Thyroid gland (tissue), 4 donors: ENCODE results near the gene ATP6V0D1. TPM values are rescaled to one million over a fixed set of nuclear protein-coding genes. Genes with fewer than 3 reads are reported as not detected.

Experiments used
- DNase-seq, 2 donors: peaks; one replicate each; pipeline ENCODE4 v3.0.0-alpha.2; 2019
- H3K27ac ChIP-seq, 3 donors: fragments of 200-600 bp; sonication (generic); 1 replicate in 2 of 3; 2 replicates in 1 of 3; pipeline ENCODE4 v1.5.1; 2016 to 2019; ENCODE audit warnings: mild to moderate bottlenecking in 1 of 3, moderate library complexity in 1 of 3
- H3K27me3 ChIP-seq: fragments of 200-600 bp; sonication (generic); one replicate; pipeline ENCODE4 v1.5.1; 2019
- H3K36me3 ChIP-seq, 2 donors: fragments of 200-600 bp; sonication (generic); one replicate each; pipeline ENCODE4 v1.5.1; 2016 to 2019
- H3K4me1 ChIP-seq, 2 donors: fragments of 200-600 bp; sonication (generic); one replicate each; pipeline ENCODE4 v1.5.1; 2017 to 2019
- H3K4me3 ChIP-seq, 3 donors: fragments of 200-600 bp; sonication (generic); replicated peaks in 1 of 3; 1 replicate in 2 of 3; 2 replicates in 1 of 3; pipeline ENCODE4 v1.5.1; 2016; ENCODE audit warnings: mild to moderate bottlenecking in 1 of 3
- H3K9me3 ChIP-seq: fragments of 200-600 bp; sonication (generic); one replicate; pipeline ENCODE4 v1.5.1; 2017
- POLR2A ChIP-seq, 2 donors: fragments of 450-650 bp; IDR thresholded peaks; one replicate each; pipeline ENCODE4 v1.6.1; 2017; ENCODE audit warnings: antibody characterized with exemption in 2 of 2, mild to moderate bottlenecking in 2 of 2, moderate library complexity in 1 of 2
- WGBS, 2 donors: methylation state at CpG; one replicate each; pipeline ENCODE4 v1.1.5; 2017; 5-methylcytosine and 5-hydroxymethylcytosine counted together
- intact Hi-C: fragments of 100-400 bp; cut with DNase I; formaldehyde crosslinking; loops from one replicate; pipeline ENCODE4 v1.15.1; 2023
- total RNA-seq, 4 donors: library from RNA; depleted of rRNA; stranded (reverse); fragments of >200 nt; gene quantifications; one replicate each; pipeline ENCODE4 v1.2.3, GENCODE V29; 2016
- TF ChIP-seq, protein P1 (sequence below), 6 experiments: fragments of 200-600 bp in 3 of 6; fragments of 450-650 bp in 3 of 6; sonication (generic) in 3 of 6; IDR thresholded peaks; one replicate each; pipeline ENCODE4 v1.5.1; 2016 to 2019; ENCODE audit warnings: antibody characterized with exemption in 6 of 6, mild to moderate bottlenecking in 2 of 6, inconsistent platforms in 1 of 6, moderate library complexity in 1 of 6

Gene ATP6V0D1
- total RNA-seq, 4 donors from 2014 or later, result 110 to 238 (median 142) TPM

GRCh38 chr16:67528222-67528869 is 47.4 kb upstream of the ATP6V0D1 start, which contains the start of gene RIPOR1:
Gene RIPOR1, plus strand, starts transcription at chr16:67528829. Its CDS starts 9,618 bp downstream, at chr16:67538447.
- H3K27me3 ChIP-seq, result no peaks in the 10 kb centered on the region
- no peaks in the 10 kb centered on the region for H3K36me3 ChIP-seq
- peaks cover 31 to 36% of the 10 kb centered on the region in 2 donors for H3K4me1 ChIP-seq
- no peaks in the 10 kb centered on the region for H3K9me3 ChIP-seq
- intact Hi-C loops, result loop anchor here (5.0 kb wide), 1 partner anchor 34 kb away; the partner anchor contains the start of gene CTCF
- H3K27ac ChIP-seq, result peak within 1 kb of the TSS; percentile 72 to 88 (median 80)
- peak; percentile 53 to 54 for DNase-seq
- WGBS, 2 donors, result 31 to 82% methylated on average over 7 to 13 of the region's 45 CpGs
- H3K4me3 ChIP-seq, result peak within 1 kb of the TSS; percentile 38 to 73 (median 70)
- TF ChIP-seq, protein P1, sequence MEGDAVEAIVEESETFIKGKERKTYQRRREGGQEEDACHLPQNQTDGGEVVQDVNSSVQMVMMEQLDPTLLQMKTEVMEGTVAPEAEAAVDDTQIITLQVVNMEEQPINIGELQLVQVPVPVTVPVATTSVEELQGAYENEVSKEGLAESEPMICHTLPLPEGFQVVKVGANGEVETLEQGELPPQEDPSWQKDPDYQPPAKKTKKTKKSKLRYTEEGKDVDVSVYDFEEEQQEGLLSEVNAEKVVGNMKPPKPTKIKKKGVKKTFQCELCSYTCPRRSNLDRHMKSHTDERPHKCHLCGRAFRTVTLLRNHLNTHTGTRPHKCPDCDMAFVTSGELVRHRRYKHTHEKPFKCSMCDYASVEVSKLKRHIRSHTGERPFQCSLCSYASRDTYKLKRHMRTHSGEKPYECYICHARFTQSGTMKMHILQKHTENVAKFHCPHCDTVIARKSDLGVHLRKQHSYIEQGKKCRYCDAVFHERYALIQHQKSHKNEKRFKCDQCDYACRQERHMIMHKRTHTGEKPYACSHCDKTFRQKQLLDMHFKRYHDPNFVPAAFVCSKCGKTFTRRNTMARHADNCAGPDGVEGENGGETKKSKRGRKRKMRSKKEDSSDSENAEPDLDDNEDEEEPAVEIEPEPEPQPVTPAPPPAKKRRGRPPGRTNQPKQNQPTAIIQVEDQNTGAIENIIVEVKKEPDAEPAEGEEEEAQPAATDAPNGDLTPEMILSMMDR (IDR thresholded peaks at IDR 0.05), result peak in 2 of 6 experiments; percentile 1 to 10
- TF ChIP-seq POLR2A (IDR thresholded peaks at IDR 0.05), result no peak

GRCh38 chr16:67526149-67526791 is 45.3 kb upstream of the ATP6V0D1 start:
- DNase-seq, result no peak
- Histone ChIP-seq H3K27me3 (no peaks in the 10 kb centered on the region), H3K4me3 (no peak overlapping the region), H3K27ac (no peak overlapping the region), H3K4me1 (peaks cover 23 to 24% of the 10 kb centered on the region in 2 donors), H3K9me3 (no peaks in the 10 kb centered on the region), H3K36me3 (no peaks in the 10 kb centered on the region)
- intact Hi-C loops, result loop anchor here (5.0 kb wide), 1 partner anchor 36 kb away; the partner anchor contains the start of gene CTCF
- no peak for TF ChIP-seq POLR2A (IDR thresholded peaks at IDR 0.05)
- TF ChIP-seq, protein P1 (IDR thresholded peaks at IDR 0.05), result no peak
- WGBS, 2 donors, result 92 to 96% methylated on average over 3 of the region's 3 CpGs

GRCh38 chr16:67525176-67525860 is 44.4 kb upstream of the ATP6V0D1 start:
- H3K36me3 ChIP-seq, result no peaks in the 10 kb centered on the region
- DNase-seq, result no peak
- intact Hi-C loops, result loop anchor here (5.0 kb wide), 1 partner anchor 37 kb away; the partner anchor contains the start of gene CTCF
- H3K4me1 ChIP-seq, result peaks cover 13 to 15% of the 10 kb centered on the region in 2 donors
- no peak overlapping the region for H3K4me3 ChIP-seq
- H3K9me3 ChIP-seq, result no peaks in the 10 kb centered on the region
- WGBS, 2 donors, result 81% methylated on average over 9 to 11 of the region's 11 CpGs
- no peaks in the 10 kb centered on the region for H3K27me3 ChIP-seq
- TF ChIP-seq, protein P1 (IDR thresholded peaks at IDR 0.05), result no peak
- no peak for TF ChIP-seq POLR2A (IDR thresholded peaks at IDR 0.05)
- H3K27ac ChIP-seq, result no peak overlapping the region

DNA sequence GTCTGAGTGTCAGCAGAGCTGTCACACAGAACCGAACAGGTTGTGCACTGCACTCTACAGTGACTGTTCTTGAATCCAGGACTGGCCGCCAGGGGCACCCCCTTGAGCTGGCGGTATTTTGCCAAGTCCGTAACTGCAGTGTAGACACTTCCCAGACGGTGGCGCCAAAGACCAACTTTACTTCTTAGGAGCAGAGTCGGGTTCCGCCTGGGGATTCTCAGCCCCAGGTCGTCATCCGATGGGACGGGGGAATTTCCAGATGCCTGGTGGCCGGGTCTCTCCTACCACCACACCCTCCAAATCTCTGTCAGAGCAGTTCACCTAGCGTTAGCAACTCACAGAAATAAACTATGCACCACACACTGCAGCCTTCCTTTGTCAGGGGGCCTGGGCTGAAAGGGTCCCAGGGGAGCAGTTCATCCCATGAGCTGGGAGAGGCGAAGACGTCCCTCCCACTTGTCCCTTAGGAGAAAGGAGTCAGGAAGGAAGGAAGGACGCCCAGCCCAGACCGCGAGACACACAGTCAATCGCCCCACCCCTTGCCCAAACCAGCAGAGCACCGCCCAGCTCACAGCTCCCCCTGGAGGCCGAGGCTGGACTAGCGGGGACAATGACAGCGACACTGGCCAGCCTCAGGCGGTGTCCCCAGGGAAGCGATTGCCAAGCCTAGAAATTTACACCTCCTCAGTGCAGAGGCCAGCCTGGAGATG is 40.3 kb upstream of the ATP6V0D1 start:
- DNase-seq, result peak; percentile 94 to 96
- TF ChIP-seq, protein P1 (IDR thresholded peaks at IDR 0.05), result peak; percentile 56 to 98 (median 87)
- peak in 1 of 2 donors; percentile 47 for TF ChIP-seq POLR2A (IDR thresholded peaks at IDR 0.05)
- Histone ChIP-seq H3K4me3 (peak overlapping the region in 1 of 3 donors; percentile 29), H3K9me3 (no peaks in the 10 kb centered on the region), H3K4me1 (peaks cover 0 to 4% of the 10 kb centered on the region in 2 donors), H3K27ac (peak overlapping the region; percentile 84 to 89 (median 88)), H3K36me3 (no peaks in the 10 kb centered on the region), H3K27me3 (no peaks in the 10 kb centered on the region)
- intact Hi-C loops, result no loop called here
- 4% methylated on average over 3 to 23 of the region's 25 CpGs for WGBS, 2 donors
